Measurements from ENCODE around the gene HLA-DRA. TPM values are rescaled to one million over a fixed set of nuclear protein-coding genes. Genes with fewer than 3 reads are reported as not detected.

The HLA-DRA gene
- polyA plus RNA-seq, 1 donor from 2014 or later: not detected

- Histone ChIP-seq H3F3A (ENCODE audit: insufficient read depth, low read length, poor library complexity, severe bottlenecking) (no peaks in the 10 kb centered on the region), H3K36me3 (ENCODE audit: insufficient read depth, low read length) (no peaks in the 10 kb centered on the region), H3K4me3 (ENCODE audit: low read length) (no peak overlapping the region), H3K27me3 (ENCODE audit: insufficient read depth, low read depth, low read length) (no peaks in the 10 kb centered on the region), H3K9me2 (ENCODE audit: insufficient read depth, low read length) (no peaks in the 10 kb centered on the region), H2AFZ (ENCODE audit: low read depth, low read length) (no peak overlapping the region), H3K9ac (ENCODE audit: low read length) (no peak overlapping the region), H3K79me2 (replicated peaks; ENCODE audit: insufficient read depth, low read length) (no peaks in the 10 kb centered on the region), H3K27ac (ENCODE audit: low read length) (no peak overlapping the region), H3K9me3 (ENCODE audit: low read length) (no peaks in the 10 kb centered on the region), H3K4me2 (ENCODE audit: low read length) (no peak overlapping the region), H4K20me1 (ENCODE audit: insufficient read depth) (no peaks in the 10 kb centered on the region)
- TF ChIP-seq RAD21 (conservative IDR thresholded peaks at IDR 0.05) (no peak), TAF1 (IDR thresholded peaks at IDR 0.05; ENCODE audit: low read depth) (no peak), SMC3 (conservative IDR thresholded peaks at IDR 0.05; ENCODE audit: poor library complexity) (no peak), POLR2AphosphoS5 (IDR thresholded peaks at IDR 0.05) (no peak), EZH2 (IDR thresholded peaks at IDR 0.05; ENCODE audit: borderline replicate concordance, insufficient read depth, low read length, poor library complexity, severe bottlenecking) (no peak)
Measured at GRCh38 chr6:32442243-32442667, 2.6 kb downstream of the HLA-DRA start.

- Histone ChIP-seq H3K4me3 (ENCODE audit: low read length) (no peak overlapping the region), H3K27me3 (ENCODE audit: insufficient read depth, low read depth, low read length) (no peaks in the 10 kb centered on the region), H3F3A (ENCODE audit: insufficient read depth, low read length, poor library complexity, severe bottlenecking) (no peaks in the 10 kb centered on the region), H3K36me3 (ENCODE audit: insufficient read depth, low read length) (no peaks in the 10 kb centered on the region), H3K79me2 (replicated peaks; ENCODE audit: insufficient read depth, low read length) (no peaks in the 10 kb centered on the region), H3K4me2 (ENCODE audit: low read length) (no peak overlapping the region), H3K9me2 (ENCODE audit: insufficient read depth, low read length) (no peaks in the 10 kb centered on the region), H3K9me3 (ENCODE audit: low read length) (no peaks in the 10 kb centered on the region), H3K27ac (ENCODE audit: low read length) (no peak overlapping the region), H3K9ac (ENCODE audit: low read length) (no peak overlapping the region), H2AFZ (ENCODE audit: low read depth, low read length) (no peak overlapping the region), H4K20me1 (ENCODE audit: insufficient read depth) (no peaks in the 10 kb centered on the region)
- TF ChIP-seq EP300 (conservative IDR thresholded peaks at IDR 0.05; ENCODE audit: poor library complexity, severe bottlenecking): no peak
- no peak for TF ChIP-seq TAF1 (IDR thresholded peaks at IDR 0.05; ENCODE audit: low read depth)
- TF ChIP-seq MXI1 (conservative IDR thresholded peaks at IDR 0.05; ENCODE audit: poor library complexity, severe bottlenecking): no peak
- no peak for TF ChIP-seq CTCF (IDR thresholded peaks at IDR 0.05; ENCODE audit: poor library complexity, severe bottlenecking)
- no peak for TF ChIP-seq RAD21 (conservative IDR thresholded peaks at IDR 0.05)
- TF ChIP-seq REST (IDR thresholded peaks at IDR 0.05; ENCODE audit: borderline replicate concordance): no peak
- TF ChIP-seq POLR2AphosphoS5 (IDR thresholded peaks at IDR 0.05): no peak
- no peak for TF ChIP-seq SMC3 (conservative IDR thresholded peaks at IDR 0.05; ENCODE audit: poor library complexity)
- no peak for TF ChIP-seq EZH2 (IDR thresholded peaks at IDR 0.05; ENCODE audit: borderline replicate concordance, insufficient read depth, low read length, poor library complexity, severe bottlenecking)
Measured at GRCh38 chr6:32442977-32443552, 3.4 kb downstream of the HLA-DRA start.

Measured in neural cell (in vitro differentiated cells).